Psoas muscle (tissue), 8 donors: ENCODE data around the gene HACL1. TPM values are rescaled to one million over a fixed set of nuclear protein-coding genes. Genes with fewer than 3 reads are reported as not detected.

Source experiments
- ATAC-seq, 4 donors: fragments of 200-7000 bp; cut with Tn5 transposase; one replicate each; pipeline ENCODE4 v1.9.1; 2020; ENCODE audit warnings: moderate library complexity in 3 of 4, mild to moderate bottlenecking in 2 of 4
- DNase-seq, 2 donors: peaks; one replicate each; pipeline ENCODE4 v3.0.0-alpha.2; 2020
- H3K27ac ChIP-seq: fragments of 200-600 bp; one replicate; pipeline ENCODE4 v1.8.0; 2022
- H3K27me3 ChIP-seq, 3 donors: fragments of 200-600 bp in 1 of 3; one replicate each; pipeline versions ENCODE4 v1.6.1 to v1.8.0; 2013 to 2022; ENCODE audit warnings: low read length in 2 of 3, mild to moderate bottlenecking in 2 of 3, moderate library complexity in 1 of 3; ENCODE audit not compliant: insufficient read depth in 3 of 3
- H3K36me3 ChIP-seq, 2 donors: fragments of 200-600 bp in 1 of 2; one replicate each; pipeline versions ENCODE4 v1.6.1 to v1.8.0; 2013 to 2022; ENCODE audit warnings: low read depth in 1 of 2, mild to moderate bottlenecking in 1 of 2, moderate library complexity in 1 of 2; ENCODE audit not compliant: insufficient read depth in 1 of 2
- H3K4me1 ChIP-seq: fragments of 200-600 bp; one replicate; pipeline ENCODE4 v1.8.0; 2022
- H3K4me3 ChIP-seq: fragments of 200-600 bp; one replicate; pipeline ENCODE4 v1.8.0; 2022; ENCODE audit warnings: mild to moderate bottlenecking
- H3K9me3 ChIP-seq: fragments of 200-600 bp; one replicate; pipeline ENCODE4 v1.8.0; 2022
- CTCF ChIP-seq: fragments of 200-600 bp; IDR thresholded peaks from one replicate; pipeline ENCODE4 v1.8.0; 2022; ENCODE audit warnings: antibody characterized with exemption
- WGBS, 3 donors: extraction: QIAGEN DNeasy Blood & Tissue Kit; methylation state at CpG; one replicate each; pipeline versions ENCODE4 v1.1.6 to v1.1.7; 2013; 5-methylcytosine and 5-hydroxymethylcytosine counted together
- intact Hi-C, 2 donors: fragments of 100-400 bp; cut with DNase I; formaldehyde crosslinking; loops; one replicate each; pipeline versions ENCODE4 v1.11.0 to v1.14.2; 2022
- polyA plus RNA-seq, 3 donors: library from polyadenylated mRNA; stranded (reverse); fragments of 200-250 nt; gene quantifications; one replicate each; pipeline ENCODE4 v1.2.3, GENCODE V29; 2013
- total RNA-seq, 4 donors: library from RNA; stranded (reverse); fragmentation: NEBNext Ultra II Directional in 2 of 4; extraction: Animal tissue kit (Norgen Biotek cat#: 25700) in 2 of 4; gene quantifications; one replicate each; pipeline versions ENCODE4 v1.2.1 to v1.2.4, GENCODE V29; 2021 to 2023
- donor health status: healthy with polysubstance abuse.
- donor health status: DM: no; HTN: no; CAD: no; lungs with moderate emphysema.
- donor health status: Bipolar disorder and iron deficiency.
- donor health status: healthy.
- donor health status: DM: yes; HTN: yes; CAD: no.
- donor health status: DM: no; HTN: no; CAD: no.
- donor health status: DM: no; HTN: no; CAD: no.
- donor health status: DM: yes; HTN: yes; CAD: no.

HACL1 gene
- total and polyA plus RNA-seq, 7 donors, result 8.2 to 20.2 (median 17.5) TPM

GRCh38 chr3:15632212-15632580, 30.8 kb upstream of the HACL1 start:
- H3K27me3 ChIP-seq, result no peaks in the 10 kb centered on the region
- ATAC-seq (no peak), DNase-seq (no peak)
- H3K4me1 ChIP-seq, result peaks cover 52% of the 10 kb centered on the region
- H3K36me3 ChIP-seq, result peaks cover 0 to 3% of the 10 kb centered on the region in 2 donors
- 94 to 97% (median 96%) methylated on average over 4 of the region's 4 CpGs for WGBS, 3 donors
- H3K9me3 ChIP-seq, result no peaks in the 10 kb centered on the region
- intact Hi-C loops, result loop anchor here (5.0 kb wide), 3 partner anchors 40 to 615 kb away; no protein-coding TSS in a partner anchor
- no peak for TF ChIP-seq CTCF
- H3K4me3 ChIP-seq, result no peak overlapping the region
- H3K27ac ChIP-seq, result peak overlapping the region; percentile 95

- TF ChIP-seq CTCF, result no peak
- intact Hi-C loops, result loop anchor here (2.0 to 5.0 kb wide), 4 partner anchors 41 to 616 kb away; no protein-coding TSS in a partner anchor
- 76 to 84% (median 81%) methylated on average over 12 of the region's 12 CpGs for WGBS, 3 donors
- ATAC-seq (no peak), DNase-seq (no peak)
- Histone ChIP-seq H3K9me3 (no peaks in the 10 kb centered on the region), H3K36me3 (peaks cover 0 to 3% of the 10 kb centered on the region in 2 donors), H3K27me3 (no peaks in the 10 kb centered on the region), H3K4me1 (peaks cover 47% of the 10 kb centered on the region), H3K4me3 (no peak overlapping the region), H3K27ac (peak overlapping the region; percentile 95)
These were observed 30.2 kb upstream of the HACL1 start for GRCh38 chr3:15631426-15632211.

- H3K4me1 ChIP-seq, result peaks cover 38% of the 10 kb centered on the region
- intact Hi-C loops, result loop anchor here (2.0 to 5.0 kb wide), 4 partner anchors 42 to 617 kb away; no protein-coding TSS in a partner anchor
These were observed 29.4 kb upstream of the HACL1 start for GRCh38 chr3:15630646-15631350.

More at GRCh38 chr3:15630646-15631350, 29.4 kb upstream of the HACL1 start:
- Histone ChIP-seq H3K9me3 (no peaks in the 10 kb centered on the region), H3K27me3 (no peaks in the 10 kb centered on the region), H3K4me3 (peak overlapping the region; percentile 51), H3K27ac (peak overlapping the region; percentile 95), H3K36me3 (peaks cover 0 to 3% of the 10 kb centered on the region in 2 donors)
- DNase-seq, result no peak
- no peak for TF ChIP-seq CTCF
- WGBS, 3 donors, result 5 to 10% (median 7%) methylated on average over 8 of the region's 8 CpGs
- peak; percentile 23 to 62 (median 43) for ATAC-seq
